GM20000 (cell line): Measurements from ENCODE around the gene KCNQ1.

Experiments
- DNase-seq: peaks from one replicate; pipeline ENCODE4 v3.0.0; 2012; ENCODE audit warnings: low spot score
- TF ChIP-seq, protein P1 (sequence below): IDR thresholded peaks from 2 replicates; pipeline ENCODE4 v1.5.1; 2012; ENCODE audit warnings: mild to moderate bottlenecking, control low read depth; ENCODE audit errors: extremely low read depth, missing control alignments

The KCNQ1 gene

DNA sequence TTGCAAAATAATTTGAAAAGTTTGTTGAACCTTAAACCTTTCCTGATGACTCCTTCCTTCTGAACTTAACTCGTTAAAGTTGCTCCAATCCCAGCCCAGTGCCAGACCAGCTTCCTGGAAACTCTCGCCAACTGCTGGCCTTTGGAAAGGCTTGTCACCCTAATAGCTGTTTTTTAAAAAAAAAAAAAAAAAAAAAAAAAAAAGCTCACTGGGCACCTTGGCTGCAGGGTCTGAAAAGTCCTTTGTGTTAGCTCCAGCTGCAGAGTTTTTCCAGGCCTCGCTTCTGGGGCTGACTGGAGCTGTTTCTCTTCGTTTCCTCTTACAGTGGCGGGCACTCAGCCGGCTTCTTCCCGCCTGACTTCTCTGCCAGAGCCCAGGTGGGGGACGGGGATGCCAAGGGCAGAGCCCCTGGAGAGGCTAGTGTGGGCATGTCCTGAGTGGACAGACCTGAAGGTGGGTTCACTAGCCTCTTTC is 229.9 kb downstream of the KCNQ1 start:
- no peak for DNase-seq
- TF ChIP-seq, protein P1, sequence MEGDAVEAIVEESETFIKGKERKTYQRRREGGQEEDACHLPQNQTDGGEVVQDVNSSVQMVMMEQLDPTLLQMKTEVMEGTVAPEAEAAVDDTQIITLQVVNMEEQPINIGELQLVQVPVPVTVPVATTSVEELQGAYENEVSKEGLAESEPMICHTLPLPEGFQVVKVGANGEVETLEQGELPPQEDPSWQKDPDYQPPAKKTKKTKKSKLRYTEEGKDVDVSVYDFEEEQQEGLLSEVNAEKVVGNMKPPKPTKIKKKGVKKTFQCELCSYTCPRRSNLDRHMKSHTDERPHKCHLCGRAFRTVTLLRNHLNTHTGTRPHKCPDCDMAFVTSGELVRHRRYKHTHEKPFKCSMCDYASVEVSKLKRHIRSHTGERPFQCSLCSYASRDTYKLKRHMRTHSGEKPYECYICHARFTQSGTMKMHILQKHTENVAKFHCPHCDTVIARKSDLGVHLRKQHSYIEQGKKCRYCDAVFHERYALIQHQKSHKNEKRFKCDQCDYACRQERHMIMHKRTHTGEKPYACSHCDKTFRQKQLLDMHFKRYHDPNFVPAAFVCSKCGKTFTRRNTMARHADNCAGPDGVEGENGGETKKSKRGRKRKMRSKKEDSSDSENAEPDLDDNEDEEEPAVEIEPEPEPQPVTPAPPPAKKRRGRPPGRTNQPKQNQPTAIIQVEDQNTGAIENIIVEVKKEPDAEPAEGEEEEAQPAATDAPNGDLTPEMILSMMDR: no peak

DNA sequence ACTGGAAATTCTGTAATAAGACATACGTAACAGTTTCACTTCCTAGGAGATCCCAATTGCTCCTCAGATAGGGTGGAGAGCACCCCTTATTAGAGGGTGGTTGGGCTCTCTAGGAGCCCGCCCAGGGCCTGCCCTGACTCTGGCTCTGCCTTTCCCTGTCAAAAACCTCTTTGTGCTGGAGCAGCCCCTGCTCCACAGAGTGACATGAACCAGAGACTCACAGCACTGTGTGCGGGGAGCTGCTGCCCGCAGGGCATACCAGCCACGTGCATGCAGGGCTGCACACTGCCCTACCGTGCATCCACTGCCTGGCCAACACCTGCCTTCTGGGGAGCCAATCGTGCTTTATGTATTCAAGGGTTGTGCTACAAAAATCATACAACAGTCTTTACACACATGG is 230.7 kb downstream of the KCNQ1 start:
- TF ChIP-seq, protein P1: no peak
- DNase-seq: no peak

DNA sequence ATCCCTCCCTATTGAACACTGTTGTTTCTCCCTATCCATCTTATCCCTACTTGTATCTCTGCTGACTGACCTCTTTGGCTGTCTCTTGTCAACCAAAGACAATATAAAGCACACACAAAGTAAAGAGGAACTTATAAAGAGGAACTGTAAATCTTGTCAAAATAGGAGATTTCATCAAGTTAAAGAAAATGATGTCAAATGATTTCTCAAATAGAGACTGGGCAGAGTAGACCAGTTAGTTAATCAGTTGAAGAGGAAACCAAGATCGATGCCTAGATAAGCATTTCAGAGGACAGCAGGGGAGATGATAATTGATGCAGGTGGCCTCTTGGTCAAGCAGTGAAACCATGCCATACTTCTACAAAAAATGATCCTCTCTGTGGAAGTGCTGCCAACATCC is 232.3 kb downstream of the KCNQ1 start:
- peak; percentile 42 for DNase-seq

DNA sequence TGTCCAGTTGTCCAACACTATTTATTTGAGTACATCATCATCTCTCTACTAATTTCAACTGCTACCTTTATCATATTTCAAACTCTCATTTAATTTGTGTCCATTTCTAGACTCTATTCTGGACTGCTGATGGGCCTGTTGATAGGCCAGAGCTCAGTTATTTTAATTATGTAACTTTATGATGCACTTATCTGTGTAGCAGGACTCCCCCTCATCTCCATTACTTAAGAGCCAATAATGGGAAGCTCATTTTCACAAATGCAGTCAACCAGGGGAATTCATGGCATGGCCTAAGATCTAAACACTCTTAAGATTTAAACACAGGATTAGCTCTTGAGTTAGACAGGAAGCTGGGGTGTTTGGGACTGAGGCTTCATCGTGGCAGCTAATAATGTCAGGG is 233.6 kb downstream of the KCNQ1 start:
- DNase-seq: no peak
- TF ChIP-seq, protein P1: no peak

More for the DNA sequence above, 232.3 kb downstream of the KCNQ1 start:
- TF ChIP-seq, protein P1: no peak

DNA sequence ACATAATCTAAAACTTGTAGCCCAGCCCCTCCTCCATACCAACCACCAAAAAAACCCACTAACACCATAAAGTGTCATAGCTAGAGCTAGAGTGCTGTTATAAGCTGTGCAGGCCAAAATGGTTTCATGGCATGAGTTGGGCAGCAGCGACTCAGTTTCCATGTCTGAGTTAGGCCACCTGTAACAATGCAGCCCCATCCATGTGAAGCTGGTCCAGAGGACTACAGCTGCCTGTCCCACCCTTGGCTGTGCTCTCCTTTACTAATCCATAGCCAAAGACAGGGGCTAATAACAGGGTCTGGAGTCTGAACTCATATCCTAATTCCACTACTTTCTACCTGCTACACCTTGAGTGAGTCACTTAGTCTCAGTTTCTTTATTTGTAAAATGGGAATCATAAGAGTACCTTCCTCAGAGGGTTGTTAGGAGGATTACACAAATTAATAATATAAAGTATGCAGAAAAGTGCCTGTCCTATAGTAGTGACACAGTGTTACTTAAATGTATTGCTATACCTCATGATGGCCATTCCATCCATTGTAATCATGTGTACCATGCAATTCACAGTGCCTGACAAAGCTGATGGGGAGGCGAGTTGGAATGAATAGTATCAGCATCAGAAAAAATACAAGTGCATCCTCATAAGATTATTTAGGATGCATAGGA is 234.3 kb downstream of the KCNQ1 start:
- TF ChIP-seq, protein P1: no peak
- no peak for DNase-seq

DNA sequence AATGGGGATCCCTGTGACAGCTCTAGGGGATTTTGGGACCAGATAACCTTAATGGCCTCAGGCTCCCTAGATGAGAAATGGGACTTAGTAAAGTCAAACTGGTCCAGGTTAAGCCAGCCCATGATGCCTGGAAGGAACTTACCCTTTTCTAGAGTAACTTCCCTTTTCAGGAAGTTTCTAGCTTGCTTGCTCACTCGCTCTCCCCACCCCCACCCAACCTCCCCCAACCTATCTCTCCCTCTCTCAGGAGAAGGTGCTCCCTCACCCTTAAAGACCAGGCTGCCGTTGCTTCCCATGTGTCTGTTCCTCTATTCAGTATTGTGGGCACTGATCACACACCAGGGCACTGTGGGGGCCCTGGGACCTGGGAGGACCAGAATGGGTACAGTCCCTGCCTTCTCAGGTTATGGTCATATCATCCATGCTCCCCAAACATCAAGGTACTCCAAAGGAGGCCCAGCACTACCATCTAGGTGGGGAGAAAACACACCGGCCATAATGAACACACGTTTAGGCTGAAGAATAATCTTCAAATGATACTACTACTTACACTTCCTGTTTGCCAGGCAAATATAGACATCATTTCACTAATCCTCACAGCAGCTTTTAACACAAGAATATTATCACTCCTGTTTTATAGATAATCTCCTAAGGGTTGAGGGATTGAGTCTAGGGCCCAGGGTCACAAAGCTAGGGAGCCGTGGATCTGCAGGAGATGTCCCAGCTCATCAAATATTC is 236.8 kb downstream of the KCNQ1 start:
- TF ChIP-seq, protein P1: no peak
- DNase-seq: no peak

DNA sequence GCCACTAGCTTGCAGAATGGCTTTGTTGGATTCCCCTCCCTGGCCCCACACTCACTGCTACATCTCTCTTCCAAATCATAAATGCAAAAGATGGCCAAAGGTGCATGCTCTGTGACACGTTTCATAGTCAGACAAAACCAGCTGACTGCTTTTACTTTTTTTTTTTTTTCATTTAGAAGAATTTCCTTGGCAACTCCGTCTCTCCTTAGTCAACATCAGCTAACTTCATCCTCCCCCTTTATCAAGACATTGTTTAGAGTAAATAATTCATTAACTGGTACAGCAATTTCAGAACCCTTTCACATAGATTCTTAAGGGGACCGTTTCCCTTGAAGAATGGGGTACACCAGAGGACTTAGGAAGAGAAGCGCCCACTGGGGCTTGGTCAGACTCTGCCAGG is 239.0 kb downstream of the KCNQ1 start:
- no peak for DNase-seq
- TF ChIP-seq, protein P1: no peak
